Right lobe of liver (tissue), 6 donors: ENCODE data around the gene DCAF5. TPM values are rescaled to one million over a fixed set of nuclear protein-coding genes. Genes with fewer than 3 reads are reported as not detected.

Experiments
- ATAC-seq, 4 donors: fragments of 200-7000 bp; cut with Tn5 transposase; one replicate each; pipeline ENCODE4 v1.9.1; 2020; ENCODE audit warnings: mild to moderate bottlenecking in 4 of 4, moderate library complexity in 4 of 4
- DNase-seq, 3 donors: peaks; one replicate each; pipeline ENCODE4 v3.0.0-alpha.2; 2020
- H3K27ac ChIP-seq, 3 donors: fragments of 200-600 bp; one replicate each; pipeline ENCODE4 v1.8.0; 2022
- H3K27me3 ChIP-seq, 2 donors: fragments of 200-600 bp; one replicate each; pipeline ENCODE4 v1.8.0; 2022
- H3K36me3 ChIP-seq, 4 donors: fragments of 200-600 bp; sonication (generic) in 1 of 4; one replicate each; pipeline versions ENCODE4 v1.5.1 to v1.8.0; 2017 to 2022; ENCODE audit warnings: control low read depth in 1 of 4
- H3K4me1 ChIP-seq, 4 donors: fragments of 200-600 bp; sonication (generic) in 1 of 4; one replicate each; pipeline versions ENCODE4 v1.5.1 to v1.8.0; 2017 to 2022; ENCODE audit warnings: control low read depth in 1 of 4
- H3K4me3 ChIP-seq, 3 donors: fragments of 200-600 bp; one replicate each; pipeline ENCODE4 v1.8.0; 2022
- H3K9me3 ChIP-seq, 4 donors: fragments of 200-600 bp; sonication (generic) in 1 of 4; one replicate each; pipeline versions ENCODE4 v1.5.1 to v1.8.0; 2017 to 2022; ENCODE audit warnings: control low read depth in 1 of 4
- POLR2A ChIP-seq: fragments of 450-650 bp; IDR thresholded peaks from one replicate; pipeline ENCODE4 v1.6.1; 2017; ENCODE audit warnings: antibody characterized with exemption, mild to moderate bottlenecking
- WGBS: methylation state at CpG from one replicate; pipeline ENCODE4 v1.1.6; 2018; ENCODE audit warnings: low coverage, low lambda C conversion rate; ENCODE audit not compliant: insufficient coverage; ENCODE audit errors: missing lambda C conversion rate; 5-methylcytosine and 5-hydroxymethylcytosine counted together
- intact Hi-C, 2 donors: fragments of 100-400 bp; cut with DNase I; formaldehyde crosslinking; loops; one replicate each; pipeline versions ENCODE4 v1.11.2 to v1.14.1; 2022
- total RNA-seq, 6 experiments: library from RNA; depleted of rRNA in 2 of 6; stranded (reverse); fragments of >200 nt in 2 of 6; fragmentation: NEBNext Ultra II Directional in 3 of 6; extraction: Animal tissue kit (Norgen Biotek cat#: 25700) in 3 of 6; gene quantifications; one replicate each; pipeline versions ENCODE4 v1.1.0 to v1.2.4, GENCODE V29; 2016 to 2023
- TF ChIP-seq, protein P1 (sequence below), 4 donors: fragments of 200-600 bp in 3 of 4; fragments of 450-650 bp in 1 of 4; IDR thresholded peaks; one replicate each; pipeline versions ENCODE4 v1.5.1 to v1.8.0; 2016 to 2022; ENCODE audit warnings: antibody characterized with exemption in 4 of 4, mild to moderate bottlenecking in 2 of 4
- donor health status: DM: no; HTN: yes; CAD: no.
- donor health status: DM: no; HTN: no; CAD: no.
- donor health status: DM: no; HTN: no; CAD: no.
- donor health status: DM: no; HTN: yes; CAD: no.
- donor health status: DM: no; HTN: yes; CAD: no.

The DCAF5 gene
- total RNA-seq, 6 experiments from 2014 or later: 21.8 to 31.4 (median 28.0) TPM

GRCh38 chr14:69118305-69118704 lies 34.6 kb downstream of the DCAF5 start:
- 100% methylated on average over 1 of the region's 1 CpG for WGBS
- intact Hi-C loops: no loop called here
- no peak overlapping the region for H3K27ac ChIP-seq
- no peak for ATAC-seq
- H3K36me3 ChIP-seq: peaks cover 0 to 48% (median 19%) of the 10 kb centered on the region in 4 donors
- no peaks in the 10 kb centered on the region for H3K4me1 ChIP-seq
- H3K27me3 ChIP-seq: no peaks in the 10 kb centered on the region
- no peaks in the 10 kb centered on the region for H3K9me3 ChIP-seq
- H3K4me3 ChIP-seq: no peak overlapping the region
- DNase-seq: no peak
- no peak for TF ChIP-seq POLR2A
- TF ChIP-seq, protein P1, sequence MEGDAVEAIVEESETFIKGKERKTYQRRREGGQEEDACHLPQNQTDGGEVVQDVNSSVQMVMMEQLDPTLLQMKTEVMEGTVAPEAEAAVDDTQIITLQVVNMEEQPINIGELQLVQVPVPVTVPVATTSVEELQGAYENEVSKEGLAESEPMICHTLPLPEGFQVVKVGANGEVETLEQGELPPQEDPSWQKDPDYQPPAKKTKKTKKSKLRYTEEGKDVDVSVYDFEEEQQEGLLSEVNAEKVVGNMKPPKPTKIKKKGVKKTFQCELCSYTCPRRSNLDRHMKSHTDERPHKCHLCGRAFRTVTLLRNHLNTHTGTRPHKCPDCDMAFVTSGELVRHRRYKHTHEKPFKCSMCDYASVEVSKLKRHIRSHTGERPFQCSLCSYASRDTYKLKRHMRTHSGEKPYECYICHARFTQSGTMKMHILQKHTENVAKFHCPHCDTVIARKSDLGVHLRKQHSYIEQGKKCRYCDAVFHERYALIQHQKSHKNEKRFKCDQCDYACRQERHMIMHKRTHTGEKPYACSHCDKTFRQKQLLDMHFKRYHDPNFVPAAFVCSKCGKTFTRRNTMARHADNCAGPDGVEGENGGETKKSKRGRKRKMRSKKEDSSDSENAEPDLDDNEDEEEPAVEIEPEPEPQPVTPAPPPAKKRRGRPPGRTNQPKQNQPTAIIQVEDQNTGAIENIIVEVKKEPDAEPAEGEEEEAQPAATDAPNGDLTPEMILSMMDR (IDR thresholded peaks at IDR 0.05): no peak

DNA sequence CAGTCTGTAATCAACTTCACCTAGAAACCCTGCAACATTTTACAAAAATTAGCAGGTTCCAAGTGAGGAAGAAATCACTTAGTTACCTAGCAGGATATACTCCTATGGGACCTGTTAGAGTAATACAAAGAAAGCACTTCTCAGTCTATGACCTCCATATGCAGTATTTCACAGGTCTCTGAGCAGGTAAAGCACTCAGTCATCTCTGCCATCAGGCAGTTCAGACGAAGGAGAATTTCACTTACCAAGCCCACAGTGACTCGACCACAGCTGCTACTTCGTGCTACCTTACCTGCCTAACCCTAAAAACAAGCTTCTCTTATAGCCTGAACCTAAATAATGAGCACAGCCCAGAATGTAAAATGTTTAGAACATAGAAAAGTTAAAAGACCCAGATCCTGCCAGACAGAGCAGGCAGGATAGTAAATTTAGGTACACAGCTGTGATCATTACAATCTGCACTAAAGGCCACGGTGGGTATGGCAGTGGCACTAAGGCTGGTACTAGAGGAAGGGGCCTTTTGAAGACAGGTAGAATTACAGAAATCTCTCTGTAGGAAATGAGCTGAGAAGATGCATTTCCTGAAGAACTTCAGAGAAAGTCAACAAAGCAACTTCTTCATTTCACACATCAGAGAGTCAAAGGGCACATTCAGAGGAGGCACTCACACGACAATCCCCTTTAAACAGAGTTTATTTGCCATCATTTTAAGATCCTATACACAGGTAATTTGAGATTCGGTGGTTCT lies 35.7 kb downstream of the DCAF5 start:
- no peak overlapping the region for H3K4me3 ChIP-seq
- intact Hi-C loops: no loop called here
- H3K4me1 ChIP-seq: no peaks in the 10 kb centered on the region
- no peak for TF ChIP-seq POLR2A
- TF ChIP-seq, protein P1 (IDR thresholded peaks at IDR 0.05): no peak
- no peaks in the 10 kb centered on the region for H3K27me3 ChIP-seq
- ATAC-seq: no peak
- 87% methylated on average over 6 of the region's 6 CpGs for WGBS
- no peak for DNase-seq
- H3K27ac ChIP-seq: no peak overlapping the region
- peaks cover 0 to 48% (median 19%) of the 10 kb centered on the region in 4 donors for H3K36me3 ChIP-seq
- no peaks in the 10 kb centered on the region for H3K9me3 ChIP-seq

- Histone ChIP-seq H3K27me3 (no peaks in the 10 kb centered on the region), H3K36me3 (peaks cover 0 to 48% (median 19%) of the 10 kb centered on the region in 4 donors), H3K4me3 (no peak overlapping the region), H3K4me1 (no peaks in the 10 kb centered on the region), H3K9me3 (no peaks in the 10 kb centered on the region), H3K27ac (no peak overlapping the region)
- ATAC-seq (no peak), DNase-seq (no peak)
- WGBS: 89% methylated on average over 3 of the region's 3 CpGs
- TF ChIP-seq POLR2A: no peak
- TF ChIP-seq, protein P1 (IDR thresholded peaks at IDR 0.05): no peak
- intact Hi-C loops: no loop called here
Observed at GRCh38 chr14:69115407-69116185, 37.3 kb downstream of the DCAF5 start.

DNA sequence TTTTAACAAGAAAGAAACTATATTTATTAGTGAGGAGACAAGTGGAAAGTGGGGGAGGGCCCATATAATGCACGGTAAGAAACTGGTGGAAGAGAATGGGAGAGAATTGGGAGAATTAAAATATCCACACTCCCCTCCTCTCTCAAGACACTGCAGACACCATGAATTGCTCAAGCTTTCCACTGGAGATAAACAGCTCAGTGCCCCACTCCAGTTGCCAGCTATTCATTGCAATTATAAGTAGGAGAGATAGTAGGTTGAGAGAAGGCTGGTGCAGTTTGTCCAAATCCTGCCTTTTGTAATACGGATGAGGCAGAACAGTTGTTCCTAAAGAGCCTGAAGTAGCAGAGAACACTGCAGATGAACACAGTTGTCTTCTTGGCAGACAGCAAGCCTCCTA lies 38.2 kb downstream of the DCAF5 start:
- WGBS: 91% methylated on average over 2 of the region's 2 CpGs
- Histone ChIP-seq H3K4me3 (no peak overlapping the region), H3K27me3 (no peaks in the 10 kb centered on the region), H3K9me3 (no peaks in the 10 kb centered on the region), H3K27ac (no peak overlapping the region), H3K4me1 (no peaks in the 10 kb centered on the region), H3K36me3 (peaks cover 0 to 48% (median 19%) of the 10 kb centered on the region in 4 donors)
- intact Hi-C loops: no loop called here
- ATAC-seq (no peak), DNase-seq (no peak)
- TF ChIP-seq POLR2A: no peak
- TF ChIP-seq, protein P1 (IDR thresholded peaks at IDR 0.05): no peak
